NCI-H1694 (cell line): ENCODE results near the gene CWH43.
"Not testable (repeated sequence)": the region's sequence is repeated elsewhere in the genome, so short reads cannot be mapped to it uniquely, and the experiment has no call there.

Experiments
- DNase-seq: peaks from one replicate; lab custom pipeline; 2025; lab: John Stamatoyannopoulos, UW

Gene CWH43

DNA sequence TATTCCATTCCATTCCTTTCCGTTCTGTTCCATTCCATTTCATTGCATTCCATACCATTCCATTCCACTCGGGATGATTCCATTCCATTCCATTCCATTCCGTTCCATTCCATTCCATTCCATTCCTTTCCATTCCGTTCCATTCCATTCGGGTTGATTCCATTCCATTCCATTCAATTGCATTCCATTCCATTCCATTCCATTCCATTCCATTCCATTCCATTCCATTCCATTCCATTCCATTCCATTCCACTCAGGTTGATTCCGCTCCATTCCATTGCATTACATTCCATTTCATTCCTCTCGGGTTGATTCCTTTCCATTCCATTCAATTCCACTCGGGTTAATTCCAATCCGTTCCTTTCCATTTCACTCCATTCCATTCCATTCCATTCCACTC, 111.0 kb downstream of the CWH43 start:
- not testable (repeated sequence) for DNase-seq

DNA sequence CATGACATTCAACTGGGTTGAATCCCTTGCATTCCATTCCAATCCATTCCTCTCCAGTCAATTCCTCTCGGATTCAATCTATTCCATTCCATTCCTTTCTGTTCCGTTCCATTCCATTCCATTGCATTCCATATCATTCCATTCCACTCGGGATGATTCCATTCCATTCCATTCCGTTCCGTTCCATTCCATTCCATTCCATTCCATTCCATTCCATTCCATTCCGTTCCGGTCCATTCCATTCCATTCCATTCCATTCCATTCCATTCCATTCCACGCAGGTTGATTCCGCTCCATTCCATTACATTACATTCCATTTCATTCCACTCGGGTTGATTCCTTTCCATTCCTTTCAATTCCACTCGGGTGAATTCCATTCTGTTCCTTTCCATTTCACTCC, 111.4 kb downstream of the CWH43 start:
- not testable (repeated sequence) for DNase-seq

DNA sequence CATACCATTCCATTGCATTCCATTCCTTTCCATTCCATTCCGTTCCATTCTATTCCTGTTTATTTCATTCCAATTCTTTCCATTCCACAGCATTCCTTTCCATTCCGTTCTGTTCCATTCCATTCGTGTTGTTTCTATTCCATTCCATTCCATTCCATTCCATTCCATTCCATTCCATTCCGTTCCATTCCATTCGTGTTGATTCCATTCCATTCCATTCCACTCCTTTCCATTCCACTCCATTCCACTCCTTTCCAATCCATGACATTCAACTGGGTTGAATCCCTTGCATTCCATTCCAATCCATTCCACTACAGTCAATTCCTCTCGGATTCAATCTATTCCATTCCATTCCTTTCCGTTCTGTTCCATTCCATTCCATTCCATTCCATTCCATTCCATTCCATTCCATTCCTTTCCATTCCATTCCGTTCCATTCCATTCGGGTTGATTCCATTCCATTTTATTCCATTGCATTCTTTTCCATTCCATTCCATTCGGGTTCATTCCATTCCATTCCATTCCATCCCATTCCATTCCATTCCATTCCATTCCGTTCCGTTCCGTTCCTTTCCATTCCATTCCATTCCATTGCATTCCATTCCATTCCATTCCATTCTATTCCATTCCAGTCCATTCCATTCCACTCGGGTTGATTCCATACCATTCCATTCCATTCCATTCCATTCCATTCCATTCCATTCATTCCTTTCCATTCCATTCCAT, 112.1 kb downstream of the CWH43 start:
- DNase-seq, result not testable (repeated sequence)

DNA sequence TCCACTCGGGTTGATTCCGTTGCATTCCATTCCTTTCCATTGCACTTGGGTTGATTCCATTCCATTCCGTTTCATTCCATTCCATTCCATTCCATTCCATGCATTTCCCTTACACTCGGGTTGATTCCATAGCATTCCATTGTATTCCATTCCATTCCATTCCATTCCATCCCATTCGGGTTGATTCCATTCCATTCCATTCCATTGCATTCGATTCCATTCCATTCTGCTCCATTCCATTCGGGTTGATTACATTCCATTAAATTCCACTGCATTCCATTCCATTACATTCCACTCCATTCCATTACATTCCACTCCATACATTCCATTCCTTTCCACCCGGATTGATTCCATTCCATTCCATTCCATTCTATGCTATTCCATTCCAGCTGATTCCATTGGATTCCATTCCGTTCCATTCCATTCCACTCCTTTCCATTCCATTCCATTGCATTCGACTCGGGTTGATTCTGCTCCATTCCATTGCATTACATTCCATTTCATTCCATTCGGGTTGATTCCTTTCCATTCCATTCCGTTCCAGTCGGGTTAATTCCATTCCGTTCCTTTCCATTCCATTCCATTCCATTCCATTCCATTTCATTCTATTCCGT, 113.9 kb downstream of the CWH43 start:
- DNase-seq, result not testable (repeated sequence)

DNA sequence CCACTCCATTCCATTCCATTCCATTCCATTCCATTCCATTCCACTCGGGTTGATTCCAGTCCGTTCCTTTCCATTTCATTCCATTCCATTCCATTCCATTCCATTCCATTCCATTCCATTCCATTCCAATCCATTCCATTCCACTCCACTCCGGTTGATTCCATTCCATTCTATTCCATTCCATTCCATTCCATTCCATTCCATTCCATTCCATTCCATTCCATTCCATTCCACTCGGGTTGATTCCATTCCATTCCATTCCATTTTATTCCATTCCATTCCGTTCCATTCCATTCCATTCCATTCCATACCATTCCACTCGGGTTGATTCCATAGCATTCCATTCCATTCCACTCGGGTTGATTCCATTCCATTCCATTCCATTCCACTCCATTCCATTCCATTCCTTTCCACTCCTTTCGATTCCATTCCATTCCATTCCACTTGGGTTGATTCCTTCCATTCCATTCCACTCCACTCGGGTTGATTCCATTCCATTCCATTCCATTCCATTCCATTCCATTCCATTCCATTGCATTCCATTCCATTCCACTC, 116.3 kb downstream of the CWH43 start:
- DNase-seq, result not testable (repeated sequence)

DNA sequence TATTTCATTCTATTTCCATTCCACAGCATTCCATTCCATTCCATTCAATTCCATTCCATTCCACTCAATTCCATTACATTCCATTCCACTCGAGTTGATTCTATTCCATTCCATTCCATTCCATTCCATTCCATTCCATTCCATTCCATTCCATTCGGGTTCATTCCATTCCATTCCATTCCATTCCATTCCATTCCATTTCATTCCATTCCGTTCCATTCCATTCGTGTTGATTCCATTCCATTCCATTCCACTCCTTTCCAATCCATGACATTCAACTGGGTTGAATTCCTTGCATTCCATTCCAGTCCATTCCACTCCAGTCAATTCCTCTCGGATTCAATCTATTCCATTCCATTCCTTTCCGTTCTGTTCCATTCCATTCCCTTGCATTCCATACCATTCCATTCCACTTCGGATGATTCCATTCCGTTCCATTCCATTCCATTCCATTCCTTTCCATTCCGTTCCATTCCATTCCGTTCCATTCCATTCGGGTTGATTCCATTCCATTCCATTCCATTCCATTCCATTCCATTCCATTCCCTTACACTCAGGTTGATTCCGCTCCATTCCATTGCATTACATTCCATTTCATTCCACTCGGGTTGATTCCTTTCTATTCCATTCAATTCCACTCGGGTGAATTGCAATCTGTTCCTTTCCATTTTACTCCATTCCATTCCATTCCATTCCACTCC, 117.5 kb downstream of the CWH43 start:
- not testable (repeated sequence) for DNase-seq

DNA sequence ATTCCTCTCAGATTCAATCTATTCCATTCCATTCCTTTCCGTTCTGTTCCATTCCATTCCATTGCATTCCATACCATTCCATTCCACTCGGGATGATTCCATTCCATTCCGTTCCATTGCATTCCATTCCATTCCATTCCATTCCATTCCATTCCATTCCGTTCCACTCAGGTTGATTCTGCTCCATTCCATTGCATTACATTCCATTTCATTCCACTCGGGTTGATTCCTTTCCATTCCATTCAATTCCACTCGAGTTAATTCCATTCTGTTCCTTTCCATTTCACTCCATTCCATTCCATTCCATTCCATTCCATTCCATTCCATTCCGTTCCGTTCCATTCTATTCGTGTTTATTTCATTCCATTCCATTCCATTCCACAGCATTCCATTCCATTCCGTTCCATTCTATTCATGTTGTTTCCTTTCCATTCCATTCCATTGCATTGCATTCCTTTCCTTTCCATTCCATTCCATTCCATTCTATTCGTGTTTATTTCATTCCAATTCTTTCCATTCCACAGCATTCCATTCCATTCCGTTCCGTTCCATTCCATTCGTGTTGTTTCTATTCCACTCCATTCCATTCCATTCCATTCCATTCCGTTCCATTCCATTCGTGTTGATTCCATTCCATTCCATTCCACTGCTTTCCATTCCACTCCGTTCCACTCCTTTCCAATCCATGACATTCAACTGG, 118.3 kb downstream of the CWH43 start:
- DNase-seq, result not testable (repeated sequence)

DNA sequence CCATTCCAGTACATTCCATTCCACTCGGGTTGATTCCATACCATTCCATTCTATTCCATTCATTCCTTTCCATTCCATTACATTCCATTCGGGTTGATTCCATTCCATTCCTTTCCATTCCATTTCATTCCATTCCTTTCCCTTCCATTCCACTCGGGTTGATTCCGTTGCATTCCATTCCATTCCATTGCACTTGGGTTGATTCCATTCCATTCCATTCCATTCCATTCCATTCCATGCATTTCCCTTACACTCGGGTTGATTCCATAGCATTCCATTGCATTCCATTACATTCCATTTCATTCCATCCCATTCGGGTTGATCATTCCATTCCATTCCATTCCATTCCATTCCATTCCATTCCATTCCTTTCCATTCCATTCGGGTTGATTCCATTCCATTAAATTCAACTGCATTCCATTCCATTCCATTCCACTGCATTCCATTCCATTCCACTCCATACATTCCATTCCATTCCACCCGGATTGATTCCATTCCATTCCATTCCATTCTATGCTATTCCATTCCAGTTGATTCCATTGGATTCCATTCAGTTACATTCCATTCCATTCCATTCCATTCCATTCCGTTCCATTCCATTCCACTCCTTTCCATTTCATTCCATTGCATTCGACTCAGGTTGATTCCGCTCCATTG, 119.3 kb downstream of the CWH43 start:
- not testable (repeated sequence) for DNase-seq

DNA sequence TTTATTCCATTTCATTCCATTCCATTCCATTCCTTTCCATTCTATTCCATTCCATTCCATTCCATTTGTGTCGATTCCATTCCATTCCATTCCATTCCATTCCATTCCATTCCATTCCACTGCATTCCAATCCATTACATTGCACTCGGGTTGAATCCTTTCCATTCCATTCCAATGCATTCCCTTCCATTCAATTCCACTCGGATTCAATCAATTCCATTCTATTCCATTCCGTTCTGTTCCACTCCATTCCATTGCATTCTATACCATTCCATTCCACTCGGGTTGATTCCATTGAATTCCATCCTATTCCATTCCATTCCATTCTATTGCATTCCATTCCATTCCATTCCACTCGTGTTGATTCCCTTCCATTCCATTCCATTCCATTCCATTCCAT, 121.2 kb downstream of the CWH43 start:
- not testable (repeated sequence) for DNase-seq

DNA sequence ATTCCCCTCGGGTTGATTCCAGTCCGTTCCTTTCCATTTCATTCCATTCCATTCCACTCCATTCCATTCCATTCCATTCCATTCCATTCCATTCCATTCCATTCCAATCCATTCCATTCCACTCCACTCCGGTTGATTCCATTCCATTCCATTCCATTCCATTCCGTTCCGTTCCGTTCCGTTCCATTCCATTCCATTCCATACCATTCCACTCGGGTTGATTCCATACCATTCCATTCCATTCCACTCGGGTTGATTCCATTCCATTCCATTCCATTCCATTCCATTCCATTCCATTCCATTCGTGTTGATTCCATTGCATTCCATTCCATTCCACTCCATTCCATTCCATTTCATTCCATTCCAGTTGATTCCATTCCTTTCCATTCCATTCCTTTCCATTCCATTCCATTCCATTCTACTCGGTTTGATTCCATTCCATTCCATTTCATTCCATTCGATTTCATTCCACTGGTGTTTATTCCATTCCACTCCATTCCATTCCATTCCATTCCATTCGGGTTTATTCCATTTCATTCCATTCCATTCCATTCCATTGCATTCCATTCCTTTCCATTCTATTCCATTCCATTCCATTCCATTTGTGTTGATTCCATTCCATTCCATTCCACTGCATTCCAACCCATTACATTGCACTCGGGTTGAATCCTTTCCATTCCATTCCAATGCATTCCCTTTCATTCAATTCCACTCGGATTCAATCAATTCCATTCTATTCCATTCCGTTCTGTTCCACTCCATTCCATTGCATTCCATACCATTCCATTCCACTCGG, 122.3 kb downstream of the CWH43 start:
- DNase-seq, result not testable (repeated sequence)

DNA sequence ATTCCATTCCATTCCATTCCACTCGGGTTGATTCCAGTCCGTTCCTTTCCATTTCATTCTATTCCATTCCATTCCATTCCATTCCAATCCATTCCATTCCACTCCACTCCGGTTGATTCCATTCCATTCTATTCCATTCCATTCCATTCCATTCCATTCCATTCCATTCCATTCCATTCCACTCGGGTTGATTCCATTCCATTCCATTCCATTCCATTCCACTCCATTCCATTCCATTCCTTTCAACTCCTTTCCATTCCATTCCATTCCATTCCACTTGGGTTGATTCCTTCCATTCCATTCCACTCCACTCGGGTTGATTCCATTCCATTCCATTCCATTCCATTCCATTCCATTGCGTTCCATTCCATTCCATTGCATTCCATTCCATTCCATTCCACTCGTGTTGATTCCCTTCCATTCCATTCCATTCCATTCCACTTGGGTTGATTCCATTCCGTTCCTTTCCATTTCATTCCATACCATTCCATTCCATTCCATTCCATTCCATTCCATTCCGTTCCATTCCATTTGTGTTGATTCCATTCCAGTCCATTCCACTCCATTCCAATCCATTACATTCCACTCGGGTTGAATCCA, 123.6 kb downstream of the CWH43 start:
- not testable (repeated sequence) for DNase-seq

DNA sequence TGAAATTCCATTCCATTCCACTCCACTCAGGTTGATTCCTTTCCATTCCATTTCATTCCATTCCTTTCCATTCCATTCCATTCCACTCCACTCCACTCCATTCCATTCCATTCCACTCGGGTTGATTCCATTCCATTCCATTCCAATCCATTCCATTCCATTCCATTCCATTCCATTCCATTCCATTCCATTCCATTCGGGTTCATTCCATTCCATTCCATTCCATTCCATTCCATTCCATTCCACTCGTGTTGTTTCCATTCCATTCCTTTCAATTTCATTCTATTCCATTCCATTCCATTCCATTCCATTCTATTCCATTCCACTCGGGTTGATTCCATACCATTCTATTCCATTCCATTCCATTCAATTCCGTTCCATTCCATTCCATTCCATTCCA, 124.5 kb downstream of the CWH43 start:
- not testable (repeated sequence) for DNase-seq
